HUDEP-2 (cell line): ENCODE data around the gene MAN2B2.

Source experiments
- DNase-seq, 76 experiments: peaks; one replicate each; lab custom pipeline; 2025; ENCODE audit not compliant: unreplicated experiment in 76 of 76; lab: John Stamatoyannopoulos, UW

Gene MAN2B2

DNA sequence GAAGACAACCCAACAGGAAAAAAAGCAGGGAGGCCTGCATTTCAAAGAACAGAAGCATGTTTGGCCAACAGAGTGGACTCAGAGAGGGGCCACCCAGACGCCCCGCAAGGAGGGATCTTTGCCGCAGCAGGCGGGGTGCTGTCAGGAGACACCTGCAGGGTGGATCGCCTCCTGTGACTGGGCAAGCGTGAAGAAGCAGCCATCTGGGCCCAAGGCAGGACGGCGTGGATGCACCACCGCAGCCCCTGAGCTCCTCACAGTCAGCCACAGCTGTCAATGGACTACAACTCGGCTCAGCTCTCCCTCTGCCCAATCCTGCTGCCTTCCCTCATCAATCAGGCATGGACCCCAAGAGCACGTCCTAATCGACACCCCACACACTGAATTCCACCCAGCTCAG lies 32.0 kb upstream of the MAN2B2 start:
- no peak for DNase-seq

DNA sequence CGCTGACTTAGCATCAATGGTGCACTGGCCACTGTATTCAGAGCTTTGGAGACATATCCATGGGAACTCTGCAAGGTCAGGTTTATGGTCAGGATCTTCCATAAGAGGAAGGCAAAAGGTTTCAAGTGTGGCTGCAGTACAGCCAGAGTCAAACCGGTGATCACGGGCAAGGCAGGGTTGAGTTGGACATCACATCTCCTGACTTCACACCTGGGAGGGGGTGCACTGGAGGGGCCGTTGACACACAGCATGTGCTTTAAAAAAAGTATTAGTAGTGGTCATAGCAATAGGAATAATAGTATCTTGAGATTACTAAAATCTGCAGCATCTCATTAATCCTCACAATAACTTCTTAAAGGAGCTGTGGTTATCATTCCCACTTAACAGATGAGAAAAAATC lies 28.9 kb upstream of the MAN2B2 start:
- DNase-seq: no peak

DNA sequence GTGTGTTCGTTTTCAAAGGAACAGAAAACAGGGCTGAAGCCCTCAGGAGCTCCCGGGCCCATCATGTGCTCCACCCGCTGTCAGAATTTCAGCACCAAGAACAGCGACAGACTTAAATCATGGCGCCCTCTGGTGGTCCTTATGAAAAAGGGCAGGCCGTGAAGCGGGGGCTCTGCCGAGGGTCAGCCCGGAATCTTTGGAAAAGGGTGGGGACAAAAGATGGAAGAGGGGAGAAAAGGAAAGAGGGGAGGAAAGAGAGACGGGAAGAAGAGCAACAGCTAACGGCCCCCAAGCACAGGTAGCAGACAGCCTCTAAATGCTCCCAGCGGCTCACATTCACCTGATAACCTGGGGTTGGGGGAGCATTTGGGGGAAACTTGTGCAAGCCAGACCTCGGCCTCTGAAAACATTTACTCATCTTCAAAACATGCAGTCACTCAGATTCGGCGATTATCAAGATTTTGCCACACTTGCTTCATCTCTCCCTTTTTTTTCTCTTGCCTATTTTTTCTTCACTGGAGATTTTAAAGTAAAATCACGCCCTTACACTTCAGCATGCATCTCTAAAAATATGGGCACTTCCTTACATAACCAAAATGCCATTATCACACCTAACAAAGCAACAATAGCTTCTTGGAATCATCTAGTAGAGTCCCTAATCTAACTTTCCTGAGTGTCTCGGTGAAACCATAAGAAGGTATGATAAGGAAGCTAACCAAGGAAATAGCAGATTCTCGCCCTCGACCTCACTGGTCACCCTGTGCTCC lies 28.1 kb upstream of the MAN2B2 start:
- DNase-seq: peak in 38 of 76 experiments; percentile 2 to 51 (median 18)

DNA sequence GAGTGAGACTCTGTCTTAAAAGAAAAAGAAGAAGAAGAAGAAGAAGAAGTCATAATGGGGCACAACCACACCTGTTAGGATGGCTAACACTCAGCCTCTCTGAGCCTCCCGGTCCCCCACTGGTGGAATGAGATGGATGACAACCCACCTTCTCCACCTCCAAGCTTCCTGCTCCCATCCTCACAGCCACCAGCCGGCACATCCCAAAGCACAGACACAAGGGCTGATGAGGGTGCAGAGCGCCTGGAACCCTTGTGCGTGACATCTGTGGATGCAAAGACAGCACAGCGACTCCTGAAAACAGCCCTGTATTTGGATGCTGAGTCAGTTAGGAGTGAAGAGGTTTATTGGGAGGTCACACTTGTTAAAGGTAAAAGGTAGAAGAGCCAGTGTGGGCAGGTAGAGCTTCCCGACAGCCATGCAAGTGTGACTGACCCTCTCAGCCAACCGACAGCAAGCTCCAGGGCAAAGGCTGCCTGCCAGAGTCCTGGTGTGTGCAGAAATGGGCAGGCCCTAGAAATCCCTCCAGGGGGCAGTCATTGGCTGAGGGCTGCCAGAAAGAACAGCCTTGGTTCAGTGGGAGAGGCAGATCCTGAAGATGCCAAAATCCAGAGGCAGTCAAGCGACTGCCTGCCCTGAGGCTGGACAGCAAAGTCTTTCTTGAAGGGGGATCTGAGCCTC lies 26.6 kb upstream of the MAN2B2 start:
- DNase-seq: peak in 36 of 76 experiments; percentile 2 to 66 (median 26)

DNA sequence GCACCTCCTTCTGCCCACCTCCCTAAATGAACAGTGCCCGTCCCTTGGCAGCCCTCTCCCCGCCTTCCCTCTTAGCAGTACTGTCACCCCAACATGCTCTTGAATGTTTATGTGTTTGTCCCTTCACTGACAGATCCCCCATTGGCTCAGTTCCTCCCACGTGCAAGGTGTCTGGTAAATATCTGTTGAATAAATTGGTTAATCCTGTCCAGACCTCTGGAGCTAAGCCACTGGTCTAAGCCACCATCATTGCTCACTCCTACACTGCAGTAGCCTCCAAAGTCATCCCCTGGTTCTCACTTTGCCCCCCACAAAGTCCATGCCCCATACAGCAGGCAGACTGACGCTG lies 26.1 kb upstream of the MAN2B2 start:
- DNase-seq: no peak

DNA sequence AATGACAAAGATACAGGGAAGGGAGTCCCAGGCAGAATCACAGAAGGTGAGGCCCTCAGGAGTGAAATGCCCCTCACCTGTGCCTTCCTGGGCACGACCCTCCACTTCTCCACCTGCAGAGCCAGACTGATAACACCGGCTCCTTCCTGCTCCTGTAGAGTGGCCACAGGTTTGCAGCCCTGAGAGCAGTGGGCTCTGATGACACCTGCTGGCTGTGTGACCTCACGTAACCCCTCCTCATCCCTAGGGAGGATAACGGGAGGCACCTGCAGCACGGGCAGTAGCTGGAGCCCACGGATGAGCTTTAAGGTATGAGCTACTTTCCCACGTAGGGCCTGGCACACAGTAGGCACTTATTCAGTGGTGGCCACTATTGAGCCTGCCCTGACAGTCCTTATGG lies 25.5 kb upstream of the MAN2B2 start:
- no peak for DNase-seq

DNA sequence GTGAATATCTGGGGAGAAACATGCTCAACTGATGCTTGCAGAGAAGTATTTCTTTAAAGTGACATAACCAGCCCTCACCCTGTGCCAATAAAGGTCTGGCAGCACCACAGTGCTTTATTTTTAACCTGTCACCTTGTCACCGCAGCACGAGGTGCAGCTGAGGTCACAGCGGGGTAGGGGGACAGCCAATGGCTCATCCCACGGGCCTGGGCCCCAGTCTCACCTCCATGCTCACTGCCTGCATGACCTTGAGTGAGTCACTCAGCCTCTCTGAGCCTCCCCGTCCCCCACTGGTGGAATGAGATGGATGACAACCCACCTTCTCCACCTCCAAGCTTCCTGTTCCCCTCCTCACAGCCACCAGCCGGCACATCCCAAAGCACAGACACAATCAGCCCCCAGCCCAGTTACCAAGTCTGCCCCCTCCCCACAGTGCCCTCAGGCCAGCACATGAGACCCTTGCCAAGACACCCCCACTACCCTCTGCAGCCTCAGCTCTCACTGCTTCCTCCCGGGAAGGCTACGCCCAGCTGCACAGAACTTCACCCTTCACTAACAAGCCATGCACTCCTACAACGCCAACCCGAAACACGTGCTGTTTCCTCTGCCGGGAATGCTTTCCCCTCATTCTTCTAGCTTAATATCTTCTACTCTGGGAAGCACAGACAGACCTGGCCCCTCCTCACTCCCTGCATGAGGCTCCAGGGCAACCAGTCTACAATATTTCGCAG lies 24.9 kb upstream of the MAN2B2 start:
- no peak for DNase-seq

DNA sequence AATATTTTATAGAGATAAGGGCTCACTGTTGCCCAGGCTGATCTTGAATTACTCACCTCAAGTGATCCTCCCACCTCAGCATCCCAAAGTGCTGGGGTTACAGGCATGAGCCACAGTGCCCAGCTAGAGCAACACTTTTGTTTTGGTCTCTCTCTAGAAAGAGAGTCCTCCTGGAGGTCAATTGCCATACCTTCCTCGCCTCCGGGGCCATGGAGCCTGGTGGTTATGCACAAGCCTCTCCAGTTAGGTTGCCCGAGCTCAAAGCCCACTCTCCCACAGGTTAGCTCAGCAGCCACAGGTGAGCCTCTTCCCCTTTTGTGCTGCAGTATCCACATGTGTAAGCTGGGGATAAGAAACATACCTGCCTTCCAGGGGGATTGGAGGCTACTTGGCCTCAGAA lies 24.2 kb upstream of the MAN2B2 start:
- no peak for DNase-seq

DNA sequence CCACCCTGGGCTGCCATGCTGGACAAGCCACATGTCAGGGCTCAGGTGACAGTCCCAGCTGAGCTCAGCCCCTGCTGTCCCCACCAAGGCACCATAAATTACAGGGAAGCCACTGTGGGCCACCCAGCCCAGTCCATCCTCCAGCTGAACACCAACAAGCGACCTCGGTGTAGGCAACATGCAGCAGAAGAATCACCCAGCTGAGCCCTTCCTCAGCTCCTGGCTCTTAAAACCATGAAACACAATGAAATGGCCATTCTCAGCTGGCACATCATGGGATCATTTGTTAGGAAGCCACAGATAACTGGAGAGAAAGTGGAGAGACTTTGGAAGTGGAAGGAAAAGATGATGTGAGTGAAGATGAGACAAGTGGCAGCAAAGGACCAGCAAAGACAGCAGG lies 23.3 kb upstream of the MAN2B2 start:
- no peak for DNase-seq

DNA sequence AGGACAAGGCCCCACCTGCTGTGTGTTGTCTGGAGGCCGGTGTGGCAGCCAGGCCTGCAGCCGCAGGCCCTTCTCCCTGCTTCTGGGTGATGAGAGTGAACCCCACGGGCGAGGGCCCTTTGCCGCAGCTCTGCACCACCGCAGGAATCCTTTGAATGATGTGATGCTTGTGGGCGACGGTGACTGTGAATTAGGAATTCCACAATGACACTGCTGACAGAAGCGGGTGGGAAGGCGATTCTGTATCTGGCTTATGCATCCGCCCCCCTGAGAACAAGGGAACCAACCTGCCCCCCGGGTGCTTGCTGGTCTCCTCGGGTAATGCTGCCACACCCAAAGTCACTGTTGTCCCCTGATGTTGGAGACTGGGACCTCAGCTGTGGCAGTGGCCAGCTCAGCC lies 19.5 kb upstream of the MAN2B2 start:
- no peak for DNase-seq

DNA sequence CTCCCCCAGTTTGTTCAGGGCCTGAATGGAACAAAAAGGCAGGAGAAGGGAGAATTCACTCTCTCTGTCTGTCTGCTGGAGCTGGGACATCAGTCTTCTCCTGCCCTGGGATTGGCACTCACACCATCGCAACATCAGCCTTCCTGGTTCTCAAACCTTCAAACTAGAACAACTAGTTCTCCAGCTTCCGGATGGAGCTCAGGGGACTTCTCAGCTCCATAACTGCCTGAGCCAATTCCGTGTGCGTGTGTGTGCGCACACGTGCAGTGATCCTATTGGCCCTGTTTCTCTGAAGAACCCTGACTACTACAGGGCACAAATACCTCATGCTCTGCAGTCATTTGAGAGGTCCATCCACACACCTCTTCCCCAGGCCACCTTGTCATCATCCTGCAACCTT lies 18.7 kb upstream of the MAN2B2 start:
- DNase-seq: no peak

DNA sequence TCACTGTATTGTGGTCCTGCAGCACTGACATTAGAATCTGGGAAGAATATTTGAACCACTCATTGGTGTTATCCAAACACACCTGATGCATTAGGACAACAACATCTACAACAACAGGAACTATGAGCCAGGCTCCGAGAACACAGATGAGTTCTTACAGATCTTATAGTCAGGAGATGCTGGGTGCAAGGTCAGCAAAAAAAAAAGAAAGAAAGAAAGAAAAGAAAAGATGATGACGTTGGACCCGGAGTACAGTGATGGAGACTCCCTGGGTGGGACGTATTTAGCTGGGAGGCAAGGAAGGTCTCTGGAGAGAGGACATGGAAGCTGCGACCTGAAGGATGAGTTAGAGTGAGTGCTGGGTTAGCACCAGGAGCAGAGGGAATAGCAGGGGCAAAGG lies 17.8 kb upstream of the MAN2B2 start:
- no peak for DNase-seq

DNA sequence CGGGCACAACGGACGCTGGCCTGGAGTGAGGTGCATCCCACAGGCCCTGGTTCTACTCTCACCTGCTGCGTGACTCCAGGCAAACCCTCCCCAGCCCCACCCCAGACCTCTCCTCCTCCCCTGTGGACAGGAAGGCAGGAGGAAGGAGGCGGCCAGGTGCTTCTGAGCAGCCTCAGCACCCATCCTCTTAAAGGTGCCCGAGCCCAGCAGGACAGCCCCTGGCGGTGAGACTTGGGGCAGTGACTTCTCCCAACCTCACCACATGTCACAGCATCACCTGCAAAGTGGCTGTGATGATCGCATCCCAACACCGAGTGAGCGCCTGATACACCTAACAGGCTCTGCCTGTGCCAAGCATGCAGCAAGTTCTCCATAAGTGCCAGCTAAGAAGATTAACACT lies 17.1 kb upstream of the MAN2B2 start:
- DNase-seq: no peak

DNA sequence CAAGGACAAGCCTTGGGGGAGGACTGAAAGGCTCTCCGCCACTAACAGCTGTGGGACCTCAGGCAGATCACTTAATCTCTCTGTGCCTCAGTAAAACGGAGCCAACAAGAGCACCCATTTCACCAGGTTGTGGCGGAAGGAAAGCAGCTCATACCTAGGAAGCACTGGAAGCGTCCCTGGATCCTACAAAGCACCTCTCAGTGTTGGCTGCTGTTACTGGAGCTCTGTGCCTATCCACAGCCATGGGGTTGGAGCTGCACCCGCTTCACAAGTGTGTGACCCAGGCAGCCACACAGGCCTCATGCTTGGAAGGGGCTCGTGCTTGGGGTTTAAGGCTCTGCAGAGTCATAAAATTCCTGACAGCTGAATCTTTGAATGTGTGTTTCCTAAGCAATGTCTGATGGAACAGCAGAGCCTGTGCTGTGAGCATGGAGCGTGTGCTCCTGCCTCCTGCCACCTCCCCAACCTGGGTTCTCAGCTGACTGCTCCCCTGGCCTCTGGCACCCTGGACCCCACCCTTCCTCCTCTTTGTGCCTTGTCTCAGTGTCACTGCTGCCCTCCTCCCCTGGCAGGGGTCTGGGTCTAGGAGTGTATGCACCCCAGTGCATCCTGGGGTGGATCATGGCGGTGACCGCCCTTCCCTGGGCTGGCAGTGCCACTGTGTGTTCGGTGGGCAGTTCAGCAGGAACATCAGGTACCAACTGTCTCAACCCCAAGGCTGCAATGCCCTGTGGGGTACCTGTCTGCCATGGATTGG lies 14.4 kb upstream of the MAN2B2 start:
- no peak for DNase-seq

DNA sequence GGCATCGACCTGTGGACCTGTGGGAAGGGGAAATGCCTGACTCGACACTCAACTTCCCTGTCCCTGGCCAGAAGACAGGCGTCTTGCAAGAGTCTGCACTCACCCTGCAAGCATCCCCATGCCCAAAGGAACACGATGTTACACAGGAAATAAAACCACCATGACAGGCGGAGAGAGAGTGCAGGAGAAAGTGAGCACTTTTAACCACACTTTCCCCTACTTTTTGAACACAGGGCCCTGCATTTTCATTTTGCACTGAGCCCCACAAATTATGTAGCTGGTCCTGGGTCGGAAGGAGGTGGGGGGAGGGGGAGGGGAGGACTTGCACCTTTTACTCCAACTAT lies 13.8 kb upstream of the MAN2B2 start:
- no peak for DNase-seq

DNA sequence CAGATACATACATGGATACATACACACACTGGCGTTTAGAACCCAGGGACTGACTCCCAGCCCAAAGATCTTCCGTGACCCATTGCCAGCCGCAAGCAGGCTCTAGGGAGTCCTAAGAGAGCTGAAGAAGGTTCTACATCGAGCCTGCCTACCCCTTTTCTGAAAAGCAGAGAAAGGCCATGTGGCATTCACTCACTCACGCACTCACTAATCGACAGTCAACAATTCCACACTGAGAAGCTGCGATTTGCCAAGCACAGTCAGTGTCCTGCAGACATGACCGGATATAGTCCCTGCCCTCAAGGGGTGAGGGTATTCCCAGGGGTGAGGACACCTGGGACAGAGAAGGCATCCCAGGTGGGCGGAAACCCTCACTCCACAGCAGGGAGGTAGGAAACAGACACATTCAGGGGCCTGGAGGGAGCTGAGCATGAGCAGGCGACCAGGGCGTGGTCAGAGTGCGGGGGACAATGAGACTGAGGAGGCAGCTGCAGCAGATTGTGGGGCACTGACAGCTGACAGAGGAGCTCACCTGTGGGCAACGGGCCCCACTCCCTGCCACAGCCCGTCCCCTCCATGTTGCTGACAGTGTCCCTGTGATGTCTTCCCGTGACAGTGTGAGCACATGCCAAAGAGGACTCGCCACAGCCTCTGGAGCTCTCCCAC lies 13.2 kb upstream of the MAN2B2 start:
- DNase-seq: no peak

DNA sequence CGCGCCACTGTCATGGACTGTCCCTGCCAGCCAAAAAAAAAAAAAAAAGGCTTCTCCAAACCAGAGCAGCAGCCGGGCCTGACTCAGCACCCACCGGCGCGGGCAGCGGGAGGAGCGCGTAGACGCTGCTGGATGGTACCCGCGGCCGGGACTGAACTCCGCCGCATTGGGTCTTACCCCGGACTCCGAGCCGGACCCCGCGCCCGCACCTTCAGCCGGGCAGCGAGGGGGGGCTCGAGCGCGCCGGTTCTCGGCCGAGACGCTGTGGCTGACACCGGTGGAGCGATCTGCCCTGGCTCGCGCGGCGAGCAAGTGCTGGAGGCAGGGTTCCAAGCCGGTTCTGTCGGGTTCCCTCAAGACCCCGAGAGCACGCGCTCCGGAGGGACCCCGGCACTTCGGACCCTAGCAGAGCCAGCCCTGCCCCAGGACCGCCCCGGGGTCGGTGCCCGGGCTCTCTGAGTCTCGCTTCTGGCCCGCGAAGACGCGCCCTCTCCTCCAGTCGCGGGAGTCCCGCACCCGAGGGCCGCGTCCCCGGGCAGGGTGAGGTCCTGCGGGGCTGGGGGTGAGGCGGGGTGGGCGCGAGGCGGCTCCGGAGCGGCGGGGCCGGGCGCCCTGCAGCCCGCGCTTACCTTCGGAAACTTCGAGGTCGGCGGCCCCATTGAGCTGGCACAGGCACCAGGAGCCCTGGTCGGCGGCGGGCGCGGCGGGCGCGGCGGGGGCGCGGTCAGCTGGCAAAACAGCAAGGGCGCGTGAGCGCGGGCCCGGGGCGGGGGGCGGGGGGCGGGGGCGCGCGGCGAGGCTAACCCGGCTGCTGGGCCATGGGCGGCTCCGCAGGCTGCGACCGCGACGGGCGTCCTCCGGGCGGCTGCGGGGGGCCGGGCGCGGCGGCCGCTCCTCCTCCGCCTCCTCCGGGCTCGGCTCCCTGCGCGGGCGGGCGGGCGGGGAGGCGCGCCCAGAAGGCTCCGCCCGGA lies 11.8 kb upstream of the MAN2B2 start:
- DNase-seq: peak in 19 of 76 experiments; percentile 5 to 31 (median 16)

DNA sequence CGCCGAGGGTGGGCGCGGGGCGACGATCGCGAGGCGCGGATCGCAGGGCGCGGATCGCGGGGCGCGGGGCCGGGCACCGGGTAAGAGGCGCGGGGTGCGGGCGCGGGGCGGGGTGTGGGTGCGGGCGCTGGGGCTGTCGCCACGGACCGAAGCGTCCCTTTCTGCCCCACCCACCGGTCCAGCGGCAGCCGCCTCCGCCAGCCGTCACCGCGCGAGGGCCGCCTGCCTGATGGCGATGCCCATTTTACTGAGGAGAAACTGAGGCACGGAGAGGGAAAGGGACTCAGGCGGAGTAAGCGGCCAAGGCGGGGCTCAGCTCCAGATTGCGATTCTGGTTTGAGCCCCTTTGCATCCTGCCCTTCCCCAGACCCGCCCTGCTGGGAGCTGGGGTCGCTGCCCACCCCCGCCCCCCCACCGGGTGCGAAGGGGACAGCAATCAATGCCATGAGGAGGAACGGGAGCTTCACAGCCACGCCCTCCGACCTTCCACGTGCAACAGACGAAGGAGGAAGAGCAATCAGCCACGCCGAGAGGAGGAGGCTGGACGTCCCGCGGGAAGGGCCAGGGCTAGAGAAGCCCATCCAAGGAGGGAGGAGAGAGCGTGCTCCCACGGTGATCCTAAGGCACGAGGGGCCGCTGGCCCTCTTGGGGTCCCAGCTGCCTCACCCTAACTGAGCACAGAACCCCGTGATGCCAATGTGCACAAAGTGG lies 10.9 kb upstream of the MAN2B2 start:
- no peak for DNase-seq
